B cell (primary cell): ENCODE results near the gene CETN2.
"Not testable (repeated sequence)": the region's sequence is repeated elsewhere in the genome, so short reads cannot be mapped to it uniquely, and the experiment has no call there.

Source experiments
- CTCF ChIP-seq: fragments of 200-600 bp; IDR thresholded peaks from one replicate; pipeline ENCODE4 v1.8.0; 2022; ENCODE audit warnings: antibody characterized with exemption, mild to moderate bottlenecking
- EZH2 ChIP-seq: IDR thresholded peaks from 2 replicates; pipeline ENCODE4 v1.6.1; 2012; ENCODE audit warnings: borderline replicate concordance, low read depth, mild to moderate bottlenecking, moderate library complexity, low read length; ENCODE audit not compliant: insufficient read depth, poor library complexity, severe bottlenecking

DNA sequence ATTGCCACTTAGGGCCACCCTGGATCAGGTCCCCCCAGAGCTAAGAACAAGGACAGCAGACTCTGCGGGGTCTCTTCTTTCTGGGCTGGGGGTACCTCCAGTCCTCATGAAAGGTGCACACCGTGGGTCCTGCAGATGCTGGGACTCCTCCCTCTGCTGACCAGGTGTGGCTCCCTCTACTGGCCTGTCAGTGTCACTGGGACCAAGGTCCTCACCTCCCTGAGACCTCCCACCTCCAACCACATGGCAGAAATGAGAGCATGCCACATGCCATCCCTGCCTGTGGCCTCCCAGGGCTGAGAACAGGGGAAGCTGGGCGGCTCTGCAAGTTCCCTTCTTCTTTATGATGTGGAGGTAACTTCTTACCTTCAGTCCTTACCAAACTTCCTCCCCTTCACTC is 43.5 kb downstream of the CETN2 start:
- not testable (repeated sequence) for TF ChIP-seq CTCF, EZH2
